NCI-H187 treated with DMSO at 0.1 percent for 48 hours (cell line): ENCODE measurements around the gene USP47.

Source experiments
- DNase-seq: peaks from one replicate; lab custom pipeline; 2025; lab: John Stamatoyannopoulos, UW

USP47 gene

GRCh38 chr11:12003815-12004214 lies 162.0 kb downstream of the USP47 start:
- DNase-seq = no peak

GRCh38 chr11:12005061-12005460 lies 163.3 kb downstream of the USP47 start:
- no peak for DNase-seq

GRCh38 chr11:12005476-12005875 lies 163.7 kb downstream of the USP47 start:
- no peak for DNase-seq

GRCh38 chr11:12006552-12007229 lies 164.9 kb downstream of the USP47 start:
- no peak for DNase-seq

- no peak for DNase-seq
Observed at GRCh38 chr11:12007230-12007593, 165.4 kb downstream of the USP47 start.

- DNase-seq = no peak
Observed at GRCh38 chr11:12007769-12008737, 166.3 kb downstream of the USP47 start, which contains the start of gene DKK3. DKK3 (minus strand) TSS chr11:12008626; CDS start chr11:12008582, 44 bp downstream.
